K562 (cell line): ENCODE data around the gene ADAMTS2. TPM values are rescaled to one million over a fixed set of nuclear protein-coding genes. Genes with fewer than 3 reads are reported as not detected.

Experiments
- ATAC-seq: fragments of 200-7000 bp; cut with Tn5 transposase; 3 replicates; pipeline ENCODE4 v1.9.1; 2020; ENCODE audit warnings: moderate library complexity
- BruUV-seq: library from RNA; stranded (reverse); fragments of 400-500 nt; replicated peaks from 2 replicates; lab custom pipeline; 2021; lab: Mats Ljungman, UMichigan
- CTCF ChIA-PET: fragments of 300-600 bp; formaldehyde crosslinking; extraction: SDS; loops from one replicate; lab custom pipeline; 2021; ENCODE audit warnings: low intra/inter-chr PET ratio; lab: Yijun Ruan, JAX
- POLR2A ChIA-PET: fragments of 300-600, 350-650 bp; sonication (Branson Sonifier 250); formaldehyde crosslinking; extraction: SDS; loops from one replicate; lab custom pipeline; 2021; ENCODE audit warnings: antibody characterized with exemption, inconsistent platforms; lab: Yijun Ruan, JAX
- DNase-seq, 4 experiments: peaks; one replicate each; pipeline versions ENCODE4 v3.0.0 to v3.0.0-alpha.2; 2011 to 2018; ENCODE audit warnings: low spot score in 3 of 4, mixed read lengths in 3 of 4; ENCODE audit errors: extremely low read depth in 1 of 4
- FAIRE-seq: peaks from 2 replicates; lab custom pipeline; 2011; peaks lifted over from hg19 to GRCh38; lab: Jason Lieb, UNC
- H2AFZ ChIP-seq: 2 replicates; pipeline ENCODE4 v1.6.0; 2011; ENCODE audit warnings: low read depth, low read length, control low read depth, inconsistent platforms
- H3K27ac ChIP-seq: fragments of 200-600 bp; 3 replicates; pipeline ENCODE4 v1.8.0; 2011; ENCODE audit warnings: low read depth, mild to moderate bottlenecking, control low read depth, inconsistent platforms, low read length, moderate library complexity, mixed read lengths; ENCODE audit errors: extremely low read depth
- H3K27me3 ChIP-seq, 2 experiments: fragments of 300-600 bp in 1 of 2; 2 replicates in 1 of 2; 3 replicates in 1 of 2; pipeline versions ENCODE4 v1.6.0 to v1.8.0; 2011; ENCODE audit warnings: inconsistent platforms in 2 of 2, low read length in 2 of 2, mild to moderate bottlenecking in 1 of 2, mixed read lengths in 1 of 2, moderate library complexity in 1 of 2; ENCODE audit not compliant: control insufficient read depth in 2 of 2, insufficient read depth in 2 of 2
- H3K36me3 ChIP-seq: fragments of 300-600 bp; 3 replicates; pipeline ENCODE4 v1.8.0; 2011; ENCODE audit warnings: mild to moderate bottlenecking, low read length, inconsistent platforms; ENCODE audit not compliant: control insufficient read depth, insufficient read depth
- H3K4me1 ChIP-seq, 2 experiments: fragments of 200-600 bp in 1 of 2; replicated peaks in 1 of 2; 2 replicates in 1 of 2; 3 replicates in 1 of 2; pipeline versions ENCODE4 v1.5.1 to v1.8.0; 2011; ENCODE audit warnings: inconsistent platforms in 2 of 2, low read length in 2 of 2, mild to moderate bottlenecking in 1 of 2, mixed read lengths in 1 of 2, moderate library complexity in 1 of 2; ENCODE audit not compliant: control insufficient read depth in 2 of 2, insufficient read depth in 2 of 2
- H3K4me2 ChIP-seq: 2 replicates; pipeline ENCODE4 v1.6.1; 2011; ENCODE audit warnings: low read length, control low read depth, inconsistent platforms, mixed read lengths; ENCODE audit not compliant: insufficient read depth
- H3K4me3 ChIP-seq: fragments of 200-600 bp; sonication (generic), shearing (Covaris generic); 2 replicates; pipeline ENCODE4 v1.5.1; 2016; ENCODE audit warnings: control low read depth, inconsistent platforms
- H3K79me2 ChIP-seq: fragments of 200-600 bp; 3 replicates; pipeline ENCODE4 v1.8.0; 2011; ENCODE audit warnings: low read length, inconsistent platforms; ENCODE audit not compliant: control insufficient read depth, insufficient read depth
- H3K9ac ChIP-seq, 2 experiments: 2 replicates each; pipeline versions ENCODE4 v1.6.0 to v1.6.1; 2011; ENCODE audit warnings: low read depth in 2 of 2, low read length in 2 of 2, control low read depth in 1 of 2, inconsistent platforms in 1 of 2, mild to moderate bottlenecking in 1 of 2, mixed read lengths in 1 of 2; ENCODE audit not compliant: insufficient read depth in 1 of 2
- H3K9me1 ChIP-seq: one replicate; pipeline ENCODE4 v1.6.0; 2011; ENCODE audit warnings: inconsistent platforms, mild to moderate bottlenecking, low read length, moderate library complexity; ENCODE audit not compliant: control insufficient read depth, insufficient read depth
- H3K9me3 ChIP-seq: replicated peaks from 2 replicates; pipeline ENCODE4 v1.5.1; 2011; ENCODE audit warnings: low read depth, low read length, inconsistent platforms; ENCODE audit not compliant: control insufficient read depth, insufficient read depth
- H4K20me1 ChIP-seq: replicated peaks from 2 replicates; pipeline ENCODE4 v1.6.1; 2011; ENCODE audit warnings: low read length, inconsistent platforms, mixed read lengths; ENCODE audit not compliant: control insufficient read depth, insufficient read depth
- ATF6 ChIP-seq: sonication (generic); formaldehyde crosslinking; IDR thresholded peaks from 2 replicates; pipeline ENCODE4 v1.4.0; 2020; ENCODE audit warnings: mild to moderate bottlenecking, missing genetic modification reagents
- DEAF1 ChIP-seq: fragments of 450-650 bp; formaldehyde crosslinking; IDR thresholded peaks from 2 replicates; pipeline ENCODE4 v1.4.0; 2020; ENCODE audit warnings: mild to moderate bottlenecking, moderate library complexity
- NFIC ChIP-seq: fragments of 450-650 bp; IDR thresholded peaks from 2 replicates; pipeline ENCODE4 v1.6.1; 2017; ENCODE audit warnings: mild to moderate bottlenecking, inconsistent platforms
- PRPF4 ChIP-seq: fragments of 200-400 bp; formaldehyde crosslinking; IDR thresholded peaks from one replicate; pipeline ENCODE4 v1.6.1; 2017; ENCODE audit warnings: low read length, low read depth, mild to moderate bottlenecking; ENCODE audit not compliant: insufficient read depth, poor library complexity, severe bottlenecking
- ZKSCAN8 ChIP-seq: fragments of 200-800 bp; sonication (Bioruptor generic); IDR thresholded peaks from 2 replicates; pipeline ENCODE4 v1.6.1; 2016; ENCODE audit warnings: missing genetic modification characterization, missing compliant biosample characterization
- WGBS: fragments of 100-300 bp; shearing (Covaris generic); methylation state at CpG from one replicate; pipeline ENCODE4 v1.1.6; 2016; ENCODE audit warnings: low coverage, mixed read lengths; ENCODE audit not compliant: insufficient coverage; ENCODE audit errors: missing lambda C conversion rate; 5-methylcytosine and 5-hydroxymethylcytosine counted together
- in situ Hi-C: fragments of 300-500 bp; cut with MboI; formaldehyde crosslinking; loops from 4 replicates; pipeline ENCODE4 v1.15.0; 2018; ENCODE audit warnings: inconsistent platforms, mixed read lengths
- intact Hi-C: fragments of 100-400 bp; cut with micrococcal nuclease; formaldehyde crosslinking; loops from 2 replicates; pipeline ENCODE4 v1.14.2; 2022
- polyA plus RNA-seq, 8 experiments: library from polyadenylated mRNA; depleted of rRNA in 4 of 8; stranded (reverse) in 5 of 8; unstranded in 3 of 8; fragments of >200 nt; fragmentation: Nextera tagmentation in 2 of 8; fragmentation: Illumina TruSeq in 1 of 8; extraction: Ambion mirVana in 2 of 8; extraction: Trizol in 1 of 8; gene quantifications; 2 replicates each; pipeline versions ENCODE4 v1.2.1 to v1.2.3, GENCODE V29; 2011 to 2014; ENCODE audit warnings: inconsistent platforms in 1 of 8, missing spikeins in 1 of 8
- total RNA-seq, 7 experiments: library from RNA; depleted of rRNA in 6 of 7; stranded (reverse); fragments of >200 nt in 6 of 7; fragmentation: Illumina TruSeq in 2 of 7; extraction: Trizol in 2 of 7; gene quantifications; 2 replicates each; pipeline versions ENCODE4 v1.2.1 to v1.2.3, GENCODE V29; 2011 to 2021; ENCODE audit warnings: low replicate concordance in 1 of 7
- TF ChIP-seq, protein P1 (sequence below): fragments of 150-350 bp; IDR thresholded peaks from 2 replicates; pipeline ENCODE4 v1.6.1; 2014; ENCODE audit warnings: low read depth, mild to moderate bottlenecking, low read length, borderline replicate concordance
- TF ChIP-seq, protein P2 (sequence below), 2 experiments: fragments of 450-650 bp; IDR thresholded peaks; 2 replicates each; pipeline ENCODE4 v1.6.1; 2018; ENCODE audit warnings: mild to moderate bottlenecking in 2 of 2, low read depth in 1 of 2; ENCODE audit not compliant: partially characterized antibody in 2 of 2

The ADAMTS2 gene
- total and polyA plus RNA-seq, 9 of the 15 experiments (the other 6 are each of a cell fraction or from before 2014, with no cell fraction given) = not detected

GRCh38 chr5:179204572-179204971 lies 140.7 kb downstream of the ADAMTS2 start (continued):
- TF ChIP-seq, protein P1, sequence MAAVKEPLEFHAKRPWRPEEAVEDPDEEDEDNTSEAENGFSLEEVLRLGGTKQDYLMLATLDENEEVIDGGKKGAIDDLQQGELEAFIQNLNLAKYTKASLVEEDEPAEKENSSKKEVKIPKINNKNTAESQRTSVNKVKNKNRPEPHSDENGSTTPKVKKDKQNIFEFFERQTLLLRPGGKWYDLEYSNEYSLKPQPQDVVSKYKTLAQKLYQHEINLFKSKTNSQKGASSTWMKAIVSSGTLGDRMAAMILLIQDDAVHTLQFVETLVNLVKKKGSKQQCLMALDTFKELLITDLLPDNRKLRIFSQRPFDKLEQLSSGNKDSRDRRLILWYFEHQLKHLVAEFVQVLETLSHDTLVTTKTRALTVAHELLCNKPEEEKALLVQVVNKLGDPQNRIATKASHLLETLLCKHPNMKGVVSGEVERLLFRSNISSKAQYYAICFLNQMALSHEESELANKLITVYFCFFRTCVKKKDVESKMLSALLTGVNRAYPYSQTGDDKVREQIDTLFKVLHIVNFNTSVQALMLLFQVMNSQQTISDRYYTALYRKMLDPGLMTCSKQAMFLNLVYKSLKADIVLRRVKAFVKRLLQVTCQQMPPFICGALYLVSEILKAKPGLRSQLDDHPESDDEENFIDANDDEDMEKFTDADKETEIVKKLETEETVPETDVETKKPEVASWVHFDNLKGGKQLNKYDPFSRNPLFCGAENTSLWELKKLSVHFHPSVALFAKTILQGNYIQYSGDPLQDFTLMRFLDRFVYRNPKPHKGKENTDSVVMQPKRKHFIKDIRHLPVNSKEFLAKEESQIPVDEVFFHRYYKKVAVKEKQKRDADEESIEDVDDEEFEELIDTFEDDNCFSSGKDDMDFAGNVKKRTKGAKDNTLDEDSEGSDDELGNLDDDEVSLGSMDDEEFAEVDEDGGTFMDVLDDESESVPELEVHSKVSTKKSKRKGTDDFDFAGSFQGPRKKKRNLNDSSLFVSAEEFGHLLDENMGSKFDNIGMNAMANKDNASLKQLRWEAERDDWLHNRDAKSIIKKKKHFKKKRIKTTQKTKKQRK = no peak

GRCh38 chr5:179203248-179203647 lies 142.0 kb downstream of the ADAMTS2 start:
- BruUV-seq = no TSS peak
- Histone ChIP-seq H3K9me3 (no peaks in the 10 kb centered on the region), H3K4me1 (peaks cover 0 to 4% of the 10 kb centered on the region in 2 experiments; a peak in 2 of 5 replicates), H3K27ac (no peak overlapping the region), H4K20me1 (no peaks in the 10 kb centered on the region), H3K9ac (no peak overlapping the region), H3K9me1 (no peaks in the 10 kb centered on the region), H2AFZ (no peak overlapping the region), H3K4me2 (no peak overlapping the region), H3K27me3 (peaks cover 18 to 68% of the 10 kb centered on the region in 2 experiments; a peak in 4 of 5 replicates), H3K36me3 (no peaks in the 10 kb centered on the region), H3K4me3 (no peak overlapping the region), H3K79me2 (no peaks in the 10 kb centered on the region)
- 4% methylated on average over 9 of the region's 9 CpGs for WGBS
- DNase-seq (no peak), FAIRE-seq (no peak), ATAC-seq (no peak)
- in situ Hi-C loops (no loop called here), intact Hi-C loops (no loop called here)
- POLR2A ChIA-PET = no interaction called here
- CTCF ChIA-PET = no interaction called here
- TF ChIP-seq PRPF4 (no peak), NFIC (no peak), ZKSCAN8 (CRISPR knock-in tag) (no peak), ATF6 (CRISPR knock-in tag) (no peak), DEAF1 (CRISPR knock-in tag) (no peak)
- TF ChIP-seq, protein P2, sequence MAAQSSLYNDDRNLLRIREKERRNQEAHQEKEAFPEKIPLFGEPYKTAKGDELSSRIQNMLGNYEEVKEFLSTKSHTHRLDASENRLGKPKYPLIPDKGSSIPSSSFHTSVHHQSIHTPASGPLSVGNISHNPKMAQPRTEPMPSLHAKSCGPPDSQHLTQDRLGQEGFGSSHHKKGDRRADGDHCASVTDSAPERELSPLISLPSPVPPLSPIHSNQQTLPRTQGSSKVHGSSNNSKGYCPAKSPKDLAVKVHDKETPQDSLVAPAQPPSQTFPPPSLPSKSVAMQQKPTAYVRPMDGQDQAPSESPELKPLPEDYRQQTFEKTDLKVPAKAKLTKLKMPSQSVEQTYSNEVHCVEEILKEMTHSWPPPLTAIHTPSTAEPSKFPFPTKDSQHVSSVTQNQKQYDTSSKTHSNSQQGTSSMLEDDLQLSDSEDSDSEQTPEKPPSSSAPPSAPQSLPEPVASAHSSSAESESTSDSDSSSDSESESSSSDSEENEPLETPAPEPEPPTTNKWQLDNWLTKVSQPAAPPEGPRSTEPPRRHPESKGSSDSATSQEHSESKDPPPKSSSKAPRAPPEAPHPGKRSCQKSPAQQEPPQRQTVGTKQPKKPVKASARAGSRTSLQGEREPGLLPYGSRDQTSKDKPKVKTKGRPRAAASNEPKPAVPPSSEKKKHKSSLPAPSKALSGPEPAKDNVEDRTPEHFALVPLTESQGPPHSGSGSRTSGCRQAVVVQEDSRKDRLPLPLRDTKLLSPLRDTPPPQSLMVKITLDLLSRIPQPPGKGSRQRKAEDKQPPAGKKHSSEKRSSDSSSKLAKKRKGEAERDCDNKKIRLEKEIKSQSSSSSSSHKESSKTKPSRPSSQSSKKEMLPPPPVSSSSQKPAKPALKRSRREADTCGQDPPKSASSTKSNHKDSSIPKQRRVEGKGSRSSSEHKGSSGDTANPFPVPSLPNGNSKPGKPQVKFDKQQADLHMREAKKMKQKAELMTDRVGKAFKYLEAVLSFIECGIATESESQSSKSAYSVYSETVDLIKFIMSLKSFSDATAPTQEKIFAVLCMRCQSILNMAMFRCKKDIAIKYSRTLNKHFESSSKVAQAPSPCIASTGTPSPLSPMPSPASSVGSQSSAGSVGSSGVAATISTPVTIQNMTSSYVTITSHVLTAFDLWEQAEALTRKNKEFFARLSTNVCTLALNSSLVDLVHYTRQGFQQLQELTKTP (IDR thresholded peaks at IDR 0.05; ENCODE audit: low read depth in 1 of 2, partially characterized antibody in 2 of 2) = no peak
